ENCODE results near the gene CDKN3.
"Not testable (repeated sequence)": the region's sequence is repeated elsewhere in the genome, so short reads cannot be mapped to it uniquely, and the experiment has no call there.

Gene CDKN3

DNA sequence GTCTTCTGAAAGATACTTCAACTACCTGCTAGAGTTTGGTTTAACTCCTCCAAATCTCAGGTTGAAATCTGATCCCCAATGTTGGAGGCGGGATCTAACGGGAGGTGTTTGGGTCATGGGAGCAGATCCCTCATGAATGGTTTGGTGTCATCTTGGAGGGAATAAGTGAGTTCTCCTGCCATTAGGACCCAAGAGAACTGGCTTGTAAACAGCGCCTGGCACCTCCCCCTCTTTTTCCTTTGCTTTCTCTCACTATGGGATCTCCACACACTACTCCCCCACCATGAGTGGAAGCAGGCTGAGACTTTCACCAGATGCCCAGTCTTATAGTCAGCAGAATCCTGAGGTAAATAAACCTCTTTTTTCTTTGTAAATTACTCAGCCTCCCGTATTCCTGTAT lies 41.9 kb downstream of the CDKN3 start:
- no peak overlapping the region for H3K4me3 ChIP-seq (ENCODE audit: low read depth, low read length)
- TF ChIP-seq, protein P1, sequence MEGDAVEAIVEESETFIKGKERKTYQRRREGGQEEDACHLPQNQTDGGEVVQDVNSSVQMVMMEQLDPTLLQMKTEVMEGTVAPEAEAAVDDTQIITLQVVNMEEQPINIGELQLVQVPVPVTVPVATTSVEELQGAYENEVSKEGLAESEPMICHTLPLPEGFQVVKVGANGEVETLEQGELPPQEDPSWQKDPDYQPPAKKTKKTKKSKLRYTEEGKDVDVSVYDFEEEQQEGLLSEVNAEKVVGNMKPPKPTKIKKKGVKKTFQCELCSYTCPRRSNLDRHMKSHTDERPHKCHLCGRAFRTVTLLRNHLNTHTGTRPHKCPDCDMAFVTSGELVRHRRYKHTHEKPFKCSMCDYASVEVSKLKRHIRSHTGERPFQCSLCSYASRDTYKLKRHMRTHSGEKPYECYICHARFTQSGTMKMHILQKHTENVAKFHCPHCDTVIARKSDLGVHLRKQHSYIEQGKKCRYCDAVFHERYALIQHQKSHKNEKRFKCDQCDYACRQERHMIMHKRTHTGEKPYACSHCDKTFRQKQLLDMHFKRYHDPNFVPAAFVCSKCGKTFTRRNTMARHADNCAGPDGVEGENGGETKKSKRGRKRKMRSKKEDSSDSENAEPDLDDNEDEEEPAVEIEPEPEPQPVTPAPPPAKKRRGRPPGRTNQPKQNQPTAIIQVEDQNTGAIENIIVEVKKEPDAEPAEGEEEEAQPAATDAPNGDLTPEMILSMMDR (IDR thresholded peaks at IDR 0.05; ENCODE audit: control insufficient read depth, extremely low read depth, insufficient read depth) = no peak
- DNase-seq (ENCODE audit: low read depth) = no peak

DNA sequence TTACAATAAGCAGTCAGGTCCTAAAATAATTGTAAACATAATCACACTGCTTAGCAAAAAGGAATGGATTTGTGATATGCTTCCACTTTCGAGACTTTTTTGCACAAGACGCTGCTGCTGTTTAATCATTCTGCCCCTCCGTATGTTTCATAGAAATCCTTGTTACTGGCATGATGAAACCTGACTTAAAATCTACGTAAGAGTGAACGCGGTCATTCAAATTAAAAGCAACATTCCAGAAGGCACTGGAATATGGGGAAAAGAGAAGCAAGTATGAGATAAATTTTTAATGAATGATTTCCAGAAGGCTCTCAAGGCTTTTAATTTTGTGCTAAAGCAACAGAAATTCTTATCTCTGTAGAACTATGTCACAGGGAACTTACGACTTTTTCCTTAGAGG lies 43.2 kb downstream of the CDKN3 start:
- H3K4me3 ChIP-seq (ENCODE audit: low read depth, low read length) = peak overlapping the region; percentile 76
- DNase-seq (ENCODE audit: low read depth) = no peak
- TF ChIP-seq, protein P1 (IDR thresholded peaks at IDR 0.05; ENCODE audit: control insufficient read depth, extremely low read depth, insufficient read depth) = no peak

DNA sequence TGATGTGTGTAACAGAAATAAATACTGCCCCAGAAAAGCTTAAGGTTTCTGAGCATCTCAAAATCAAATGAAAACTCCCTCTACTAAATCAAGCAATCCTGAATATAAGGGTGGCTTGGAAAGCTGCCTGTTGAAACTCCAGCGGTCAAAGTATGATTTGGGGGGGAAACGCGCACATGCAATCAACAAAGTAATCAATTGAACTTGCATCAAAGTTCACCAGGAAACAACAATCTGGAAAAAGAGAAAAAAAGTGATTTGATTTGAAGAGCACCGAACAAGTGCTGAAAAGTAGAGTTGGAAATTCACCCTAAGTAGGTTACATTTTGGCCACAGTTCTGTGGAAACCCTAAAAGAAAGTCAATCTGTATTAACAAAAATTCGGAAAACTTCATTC lies 43.7 kb downstream of the CDKN3 start:
- TF ChIP-seq, protein P1 (IDR thresholded peaks at IDR 0.05; ENCODE audit: control insufficient read depth, extremely low read depth, insufficient read depth) = no peak
- H3K4me3 ChIP-seq (ENCODE audit: low read depth, low read length) = peak overlapping the region; percentile 76
- DNase-seq (ENCODE audit: low read depth) = no peak

DNA sequence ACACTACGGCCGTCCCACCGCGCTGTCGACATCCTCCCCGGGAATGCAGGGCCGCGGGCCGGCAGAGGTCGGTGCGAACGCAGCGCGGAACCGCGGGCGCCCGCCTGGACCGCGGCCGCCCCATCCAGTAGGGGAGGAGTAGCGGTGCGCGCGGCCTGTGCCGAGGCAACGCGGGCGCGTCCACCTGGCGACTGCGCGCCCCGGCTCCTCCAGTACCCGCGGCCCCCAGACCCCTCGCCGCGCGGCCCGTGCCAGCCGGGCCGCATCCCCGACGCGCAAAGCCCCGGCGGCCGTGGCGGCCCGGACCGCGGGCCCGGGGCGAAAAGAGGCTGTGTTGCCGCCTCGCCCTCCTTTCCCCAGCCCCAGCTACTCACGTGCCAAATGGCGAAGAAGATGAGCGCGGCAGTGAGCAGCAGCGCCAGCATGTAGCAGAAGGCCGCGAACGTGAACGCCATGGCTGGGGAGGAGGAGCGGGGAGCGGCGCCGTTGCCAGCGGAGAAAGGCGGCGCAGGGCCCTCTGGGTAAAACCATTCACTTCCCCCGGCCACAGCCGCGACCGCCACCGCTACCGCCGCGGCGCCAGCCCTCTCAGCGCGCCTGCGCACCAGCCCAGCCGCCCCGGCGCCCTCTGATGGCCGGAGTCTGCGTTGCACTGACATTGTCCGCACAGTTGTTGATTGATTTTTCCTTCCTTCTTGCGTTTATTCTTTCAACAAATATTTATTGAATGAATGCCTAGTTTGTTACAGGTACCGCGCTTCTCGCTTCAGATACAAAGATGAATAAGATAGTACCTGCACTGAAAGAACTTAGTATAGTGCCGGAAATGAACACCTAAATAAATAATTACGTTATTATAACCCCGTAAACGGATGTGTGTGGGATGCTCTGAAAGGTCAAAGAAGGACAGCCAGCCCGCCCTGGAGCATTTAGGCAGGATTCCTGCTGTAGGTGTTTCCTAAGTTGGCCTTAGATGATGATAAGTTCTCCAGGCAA lies 44.4 kb downstream of the CDKN3 start, which contains the start of gene CNIH1:
TSS of gene CNIH1 (minus strand) at position 502 of the 996 bp plus-strand sequence. CDS start at position 455, 47 bp downstream.
- peak; percentile 76 for DNase-seq (ENCODE audit: low read depth)
- peak within 1 kb of the TSS; percentile 76 for H3K4me3 ChIP-seq (ENCODE audit: low read depth, low read length)
- TF ChIP-seq, protein P1 (IDR thresholded peaks at IDR 0.05; ENCODE audit: control insufficient read depth, extremely low read depth, insufficient read depth) = peak; percentile 88

DNA sequence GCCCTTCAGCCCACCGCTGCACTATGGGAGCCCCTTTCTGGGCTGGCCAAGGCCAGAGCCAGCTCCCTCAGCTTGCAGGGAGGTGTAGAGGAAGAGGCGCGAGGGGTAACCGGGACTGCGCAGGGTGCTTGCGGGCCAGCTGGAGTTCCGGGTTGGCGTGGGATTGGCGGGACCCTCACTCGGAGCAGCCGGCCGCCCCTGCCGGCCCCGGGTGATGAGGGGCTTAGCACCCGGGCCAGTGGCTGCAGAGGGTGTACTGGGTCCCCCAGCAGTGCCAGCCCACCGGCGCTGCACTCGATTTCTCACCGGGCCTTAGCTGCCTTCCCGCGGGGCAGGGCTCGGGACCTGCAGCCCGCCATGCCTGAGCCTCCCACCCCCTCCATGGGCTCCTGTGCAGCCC lies 46.2 kb downstream of the CDKN3 start:
- not testable (repeated sequence) for DNase-seq (ENCODE audit: low read depth); H3K4me3 ChIP-seq (ENCODE audit: low read depth, low read length)

DNA sequence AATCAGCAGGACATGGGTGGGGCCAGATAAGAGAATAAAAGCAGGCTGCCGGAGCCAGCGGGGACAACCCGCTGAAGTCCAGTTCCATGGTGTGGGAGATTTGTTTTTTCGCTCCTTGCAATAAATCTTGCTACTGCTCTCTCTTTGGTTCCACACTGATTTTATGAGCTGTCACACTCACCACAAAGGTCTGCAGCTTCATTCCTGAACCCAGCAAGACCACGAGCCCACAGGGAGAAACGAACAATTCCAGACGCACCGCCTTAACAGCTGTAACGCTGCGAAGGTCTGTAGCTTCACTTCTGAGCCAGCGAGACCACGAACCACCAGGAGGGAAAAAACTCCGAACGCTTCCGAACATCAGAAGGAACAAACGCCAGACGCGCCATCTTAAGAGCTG lies 47.2 kb downstream of the CDKN3 start:
- H3K4me3 ChIP-seq (ENCODE audit: low read depth, low read length) = no peak overlapping the region
- TF ChIP-seq, protein P1 (IDR thresholded peaks at IDR 0.05; ENCODE audit: control insufficient read depth, extremely low read depth, insufficient read depth) = no peak

DNA sequence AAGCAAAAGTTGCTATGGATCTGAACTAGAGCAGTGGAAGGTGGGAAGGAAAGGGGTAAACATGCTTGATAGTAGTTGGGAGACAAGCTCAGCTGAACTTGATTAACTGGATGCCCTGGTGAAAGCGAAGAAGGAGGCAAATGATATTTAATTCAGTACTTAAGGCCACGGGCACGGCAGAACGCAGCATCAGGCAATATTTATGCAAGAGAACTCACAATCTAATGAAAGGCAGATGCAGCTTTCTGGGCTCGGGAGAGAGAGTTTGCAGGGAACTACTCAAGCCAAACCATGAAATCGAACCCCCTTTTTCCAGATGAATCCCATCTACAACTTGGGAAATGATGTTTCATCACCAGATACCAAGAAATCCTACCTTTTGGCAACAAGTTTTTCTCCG lies 47.9 kb downstream of the CDKN3 start:
- DNase-seq (ENCODE audit: low read depth) = no peak
- no peak overlapping the region for H3K4me3 ChIP-seq (ENCODE audit: low read depth, low read length)
- TF ChIP-seq, protein P1 (IDR thresholded peaks at IDR 0.05; ENCODE audit: control insufficient read depth, extremely low read depth, insufficient read depth) = no peak

More for the DNA sequence above, 47.2 kb downstream of the CDKN3 start:
- DNase-seq (ENCODE audit: low read depth) = no peak

Data from LNCaP clone FGC (cell line).